HL-60 (cell line): Measurements from ENCODE around the gene PRR7.

Experiments used
- DNase-seq, 2 experiments: peaks; one replicate each; pipeline ENCODE4 v3.0.0-alpha.2; 2010 to 2020; ENCODE audit warnings: low read depth in 1 of 2, low spot score in 1 of 2
- H3K27ac ChIP-seq: fragments of 250-450 bp; sonication (Bioruptor Pico); replicated peaks from 2 replicates; pipeline ENCODE4 v1.5.1; 2020; ENCODE audit warnings: mild to moderate bottlenecking, moderate library complexity
- H3K27me3 ChIP-seq: fragments of 250-450 bp; sonication (Bioruptor Pico); 2 replicates; pipeline ENCODE4 v1.5.1; 2021; ENCODE audit warnings: mild to moderate bottlenecking, moderate library complexity; ENCODE audit not compliant: insufficient read depth, poor library complexity, severe bottlenecking
- H3K4me3 ChIP-seq: replicated peaks from 2 replicates; pipeline ENCODE4 v1.5.1; 2011; ENCODE audit warnings: mild to moderate bottlenecking, control low read depth, low read length; ENCODE audit not compliant: insufficient read depth
- GABPA ChIP-seq: IDR thresholded peaks from 2 replicates; pipeline ENCODE4 v1.6.1; 2012; ENCODE audit warnings: low read depth
- POLR2AphosphoS5 ChIP-seq: IDR thresholded peaks from 2 replicates; pipeline ENCODE4 v1.6.1; 2012; ENCODE audit warnings: low read depth
- REST ChIP-seq: IDR thresholded peaks from 2 replicates; pipeline ENCODE4 v1.6.1; 2012; ENCODE audit warnings: low read depth; ENCODE audit not compliant: insufficient replicate concordance
- SPI1 ChIP-seq: IDR thresholded peaks from 2 replicates; pipeline ENCODE4 v1.6.1; 2012; ENCODE audit warnings: low read depth, mild to moderate bottlenecking, borderline replicate concordance
- TF ChIP-seq, protein P1 (sequence below): IDR thresholded peaks from one replicate; pipeline ENCODE4 v1.5.1; 2011; ENCODE audit warnings: low read length, control low read depth, inconsistent platforms; ENCODE audit not compliant: insufficient read depth

The PRR7 gene

DNA sequence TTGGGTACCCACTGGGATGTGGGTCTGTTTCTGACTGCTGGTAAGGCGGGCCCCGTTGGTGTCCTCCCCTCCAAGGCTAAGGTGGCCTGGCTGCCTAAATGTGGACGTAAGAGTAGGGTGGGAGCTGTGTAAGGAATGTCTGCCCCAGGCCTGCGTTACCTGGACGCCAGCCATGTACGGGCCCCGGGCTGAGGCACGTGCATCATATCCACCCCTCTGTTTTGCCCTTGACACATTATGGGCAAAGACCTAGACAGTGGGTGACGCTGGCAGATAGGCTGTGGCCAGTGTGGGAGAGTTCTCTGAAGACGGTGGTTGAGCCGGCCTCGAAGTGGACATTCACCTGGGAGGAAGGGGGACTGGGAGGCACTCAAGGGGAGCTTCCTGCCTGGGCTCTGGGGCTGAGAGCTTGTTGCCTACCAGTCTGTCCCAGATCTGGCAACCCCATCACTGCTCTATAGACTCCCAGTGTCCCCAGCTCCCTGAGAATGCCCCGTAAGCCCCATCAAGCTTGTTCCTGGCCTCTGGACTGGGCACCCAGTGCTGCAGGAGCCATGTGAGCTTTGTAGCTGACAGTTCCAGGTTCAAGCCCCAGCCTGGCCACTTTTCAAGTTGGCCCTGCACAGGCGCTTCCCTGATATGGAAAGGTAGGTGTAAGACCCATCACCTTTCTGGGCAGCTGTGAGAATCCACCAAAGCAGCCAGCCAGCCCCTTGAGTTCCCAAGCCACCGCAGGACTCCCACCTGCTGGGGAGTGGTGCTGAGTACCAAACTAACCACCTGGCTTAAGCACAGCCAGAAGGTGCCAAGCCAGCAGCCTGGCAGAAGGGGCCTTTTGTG lies 3.2 kb upstream of the PRR7 start:
- H3K27ac ChIP-seq = no peak overlapping the region
- no peak for TF ChIP-seq SPI1
- TF ChIP-seq POLR2AphosphoS5 = peak; percentile 71
- TF ChIP-seq GABPA = no peak
- no peak for TF ChIP-seq REST
- H3K27me3 ChIP-seq = no peaks in the 10 kb centered on the region
- no peak overlapping the region for H3K4me3 ChIP-seq
- peak in 1 of 2 experiments; percentile 22 for DNase-seq

GRCh38 chr5:177444106-177445051 lies 2.2 kb upstream of the PRR7 start:
- Histone ChIP-seq H3K4me3 (no peak overlapping the region), H3K27me3 (no peaks in the 10 kb centered on the region), H3K27ac (peak overlapping the region; percentile 15; the same call in 1 of the 2 replicates)
- TF ChIP-seq POLR2AphosphoS5 = peak; percentile 36
- no peak for TF ChIP-seq GABPA
- DNase-seq = peak; percentile 35 to 51

DNA sequence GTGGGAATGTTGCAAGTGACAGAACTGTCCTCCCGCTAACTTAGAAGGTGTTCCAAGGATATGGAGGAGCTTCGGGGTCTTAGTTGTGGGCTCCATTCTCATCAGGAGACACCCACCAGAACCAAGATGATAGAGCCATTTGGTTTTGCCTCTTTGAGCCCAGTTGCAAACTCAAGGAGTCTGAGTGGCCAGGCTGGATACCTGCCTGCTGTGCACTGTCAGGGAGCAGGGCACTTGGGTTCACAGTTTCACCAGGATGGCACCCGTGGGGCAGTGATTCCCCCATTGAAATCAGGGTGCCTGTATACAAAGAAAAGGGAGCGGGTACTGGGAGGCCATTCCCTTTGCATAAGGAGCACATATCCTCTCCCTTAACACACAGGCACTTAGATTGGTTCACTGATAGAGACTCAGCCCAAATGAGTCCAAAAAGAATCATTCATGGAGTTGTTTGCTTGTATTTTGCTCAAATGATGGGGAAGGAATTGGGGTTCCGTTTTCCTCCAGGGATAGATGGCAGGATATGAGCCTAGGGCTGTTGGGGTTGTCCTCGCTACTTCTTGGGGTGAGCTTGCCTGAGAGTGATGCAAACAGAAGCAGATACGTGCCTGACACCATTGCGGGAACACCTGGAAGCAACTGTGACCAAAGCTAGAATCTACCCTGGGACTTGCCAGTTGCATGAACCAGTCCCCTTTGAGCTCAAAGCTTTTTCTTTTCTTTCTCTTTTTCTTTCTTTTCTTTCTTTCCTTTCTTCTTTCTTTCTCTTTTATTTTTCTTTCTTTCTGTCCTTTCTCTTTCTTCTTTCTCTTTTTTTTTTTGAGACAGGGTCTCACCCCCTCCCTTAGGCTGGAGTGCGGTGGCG lies 1.3 kb upstream of the PRR7 start:
- H3K27me3 ChIP-seq = no peaks in the 10 kb centered on the region
- TF ChIP-seq GABPA (no peak; the same call in 1 of the 2 replicates), POLR2AphosphoS5 (peak; percentile 79), REST (no peak), SPI1 (0 out of 2 replicates have a peak, but pooled peaks have one; percentile 15)
- TF ChIP-seq, protein P1, sequence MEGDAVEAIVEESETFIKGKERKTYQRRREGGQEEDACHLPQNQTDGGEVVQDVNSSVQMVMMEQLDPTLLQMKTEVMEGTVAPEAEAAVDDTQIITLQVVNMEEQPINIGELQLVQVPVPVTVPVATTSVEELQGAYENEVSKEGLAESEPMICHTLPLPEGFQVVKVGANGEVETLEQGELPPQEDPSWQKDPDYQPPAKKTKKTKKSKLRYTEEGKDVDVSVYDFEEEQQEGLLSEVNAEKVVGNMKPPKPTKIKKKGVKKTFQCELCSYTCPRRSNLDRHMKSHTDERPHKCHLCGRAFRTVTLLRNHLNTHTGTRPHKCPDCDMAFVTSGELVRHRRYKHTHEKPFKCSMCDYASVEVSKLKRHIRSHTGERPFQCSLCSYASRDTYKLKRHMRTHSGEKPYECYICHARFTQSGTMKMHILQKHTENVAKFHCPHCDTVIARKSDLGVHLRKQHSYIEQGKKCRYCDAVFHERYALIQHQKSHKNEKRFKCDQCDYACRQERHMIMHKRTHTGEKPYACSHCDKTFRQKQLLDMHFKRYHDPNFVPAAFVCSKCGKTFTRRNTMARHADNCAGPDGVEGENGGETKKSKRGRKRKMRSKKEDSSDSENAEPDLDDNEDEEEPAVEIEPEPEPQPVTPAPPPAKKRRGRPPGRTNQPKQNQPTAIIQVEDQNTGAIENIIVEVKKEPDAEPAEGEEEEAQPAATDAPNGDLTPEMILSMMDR = no peak
- peak; percentile 48 to 64 for DNase-seq
- H3K4me3 ChIP-seq = no peak overlapping the region
- peak overlapping the region; percentile 0; the same call in 1 of the 2 replicates for H3K27ac ChIP-seq

- DNase-seq = peak in 1 of 2 experiments; percentile 33
- Histone ChIP-seq H3K4me3 (peak overlapping the region; percentile 41), H3K27ac (peak overlapping the region; percentile 61)
Measured at GRCh38 chr5:177445917-177446199, 756 bp upstream of the PRR7 start.

More at GRCh38 chr5:177445917-177446199, 756 bp upstream of the PRR7 start:
- H3K27me3 ChIP-seq = no peaks in the 10 kb centered on the region
- TF ChIP-seq SPI1 = no peak
- TF ChIP-seq REST = no peak
- no peak for TF ChIP-seq POLR2AphosphoS5
- TF ChIP-seq, protein P1 = no peak
- no peak for TF ChIP-seq GABPA
